GM19452 (cell line): ENCODE results near the gene RASGRF1.

ENCODE experiments used
- ATAC-seq: cut with Tn5 transposase; IDR thresholded peaks from one replicate; pipeline ENCODE4 v1.9.1; 2021; ENCODE audit not compliant: unreplicated experiment

Gene RASGRF1

DNA sequence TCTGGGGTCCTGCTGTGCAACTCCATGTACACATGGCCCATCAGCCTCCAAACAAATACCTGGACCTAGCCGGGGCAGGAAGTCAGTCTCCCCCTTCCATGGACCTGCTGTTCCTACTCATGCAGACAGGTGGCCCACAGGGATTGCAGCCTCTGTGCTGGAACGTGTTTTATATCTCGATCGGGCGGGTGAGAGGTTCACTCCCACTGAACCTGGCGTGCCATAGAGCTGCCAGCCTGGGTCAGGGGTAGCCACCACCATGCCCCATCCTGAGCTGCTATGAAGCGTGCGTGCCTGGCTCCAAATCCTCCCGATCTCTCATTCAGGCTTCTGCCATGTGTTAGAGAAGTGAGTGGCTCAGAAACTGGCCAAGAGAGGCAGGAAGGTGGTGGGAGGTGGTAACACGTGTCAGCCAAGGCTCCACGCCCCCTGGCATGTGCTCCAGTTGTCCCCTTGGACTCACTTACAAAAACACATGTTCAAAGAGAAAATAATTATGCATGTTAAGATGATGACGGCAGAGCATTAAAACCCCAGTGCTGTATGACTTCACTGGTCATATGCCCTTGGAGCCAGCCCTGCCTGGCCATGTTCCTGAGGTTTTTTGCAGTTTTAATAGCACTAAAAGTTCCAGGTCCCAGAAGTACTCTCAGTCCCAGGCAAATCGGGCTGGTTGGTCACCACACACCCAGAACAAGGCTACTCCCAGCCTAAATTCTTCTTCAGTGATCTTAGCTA, 176.4 kb downstream of the RASGRF1 start:
- no peak for ATAC-seq

DNA sequence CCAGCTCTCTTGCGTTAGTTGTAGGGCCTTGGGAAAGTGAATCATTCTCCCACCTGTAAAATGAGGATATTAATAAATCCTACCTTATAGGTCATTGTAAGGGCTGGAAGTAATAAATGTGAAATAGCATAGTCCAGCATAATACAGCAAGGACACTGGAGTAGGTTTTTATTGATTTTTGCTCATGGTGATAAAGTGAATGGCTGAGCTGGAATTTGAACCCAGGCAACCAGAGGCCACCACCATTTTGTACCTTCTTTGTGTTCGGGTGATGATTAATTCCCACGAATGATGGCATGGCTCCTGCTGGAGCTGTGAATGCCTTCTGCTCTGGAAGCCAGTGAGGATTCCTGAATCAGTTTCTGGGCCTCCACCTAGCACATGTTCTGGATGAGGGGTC, 177.6 kb downstream of the RASGRF1 start:
- no peak for ATAC-seq

DNA sequence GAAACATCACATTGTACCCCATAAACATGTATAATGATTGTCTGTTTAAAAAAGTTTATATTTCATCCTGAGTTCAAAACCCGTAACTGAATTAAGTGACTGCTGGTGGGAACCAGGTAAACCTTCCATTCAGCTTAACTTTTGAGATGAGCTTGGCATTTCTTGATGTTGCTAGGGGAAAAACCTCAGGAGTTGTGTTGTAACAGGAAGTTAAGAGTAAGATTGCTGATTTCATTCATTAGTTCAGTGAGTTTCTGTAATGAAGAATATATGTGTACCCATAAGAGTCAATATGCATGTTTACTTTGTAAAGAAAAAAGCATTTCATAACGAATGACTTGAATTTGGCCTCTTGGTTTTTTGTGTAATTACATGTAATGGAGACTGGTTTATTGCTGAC, 178.3 kb downstream of the RASGRF1 start:
- ATAC-seq, result no peak

DNA sequence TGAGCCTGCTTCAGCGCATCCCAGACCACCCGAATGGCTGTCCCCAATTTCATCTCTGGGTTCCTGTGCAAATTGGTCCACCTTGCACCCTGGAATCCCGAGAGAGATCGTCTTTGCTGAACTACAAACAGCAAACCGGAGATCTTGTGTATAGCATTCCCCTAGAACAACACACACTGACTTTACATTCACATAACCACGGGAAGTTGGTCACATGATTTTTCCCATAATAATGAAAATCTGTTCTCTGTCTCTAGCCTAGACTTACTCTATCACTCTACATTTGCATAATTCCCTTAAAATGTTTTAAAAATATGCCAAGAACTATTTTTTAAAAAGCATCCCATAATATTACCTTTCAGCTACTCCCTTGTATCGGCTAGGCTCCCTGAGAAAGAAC, 180.3 kb downstream of the RASGRF1 start:
- no peak for ATAC-seq
